ENCODE measurements around the gene FLCN.

FLCN gene

DNA sequence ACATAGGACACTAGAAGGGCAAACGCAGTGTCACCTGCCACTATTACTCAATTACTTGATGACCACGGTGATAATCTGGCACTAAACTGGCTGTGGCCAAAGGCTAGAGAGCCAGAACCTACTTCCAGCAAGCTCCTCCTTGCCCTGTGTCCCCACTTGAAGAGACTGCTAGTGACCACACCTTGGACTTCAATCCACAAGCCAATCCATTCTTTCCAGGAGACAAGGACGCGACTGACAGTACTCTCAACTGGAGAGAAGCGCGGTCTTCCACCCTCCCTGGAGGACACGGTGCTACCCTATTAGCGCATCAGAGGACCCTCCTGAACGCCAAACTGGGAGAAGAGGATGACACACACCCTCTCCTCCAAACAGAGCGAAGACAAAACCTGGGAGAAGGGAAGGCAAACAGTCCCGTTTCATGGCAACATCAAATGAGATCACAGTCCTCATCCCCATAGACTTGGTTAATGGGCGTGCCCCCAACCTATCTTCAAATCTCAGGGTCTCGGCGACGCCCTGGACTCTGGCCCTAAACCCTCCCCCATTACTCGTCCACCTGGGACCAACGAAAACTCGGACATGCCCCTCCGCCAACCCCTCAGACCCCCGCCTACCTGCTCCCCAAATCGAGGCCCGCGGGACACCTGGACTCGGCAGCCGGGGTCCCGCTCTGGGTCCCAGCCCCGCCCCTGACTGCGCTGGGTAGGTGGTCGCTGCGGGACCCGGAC lies 508 bp downstream of the FLCN start:
- TF ChIP-seq, protein P1, sequence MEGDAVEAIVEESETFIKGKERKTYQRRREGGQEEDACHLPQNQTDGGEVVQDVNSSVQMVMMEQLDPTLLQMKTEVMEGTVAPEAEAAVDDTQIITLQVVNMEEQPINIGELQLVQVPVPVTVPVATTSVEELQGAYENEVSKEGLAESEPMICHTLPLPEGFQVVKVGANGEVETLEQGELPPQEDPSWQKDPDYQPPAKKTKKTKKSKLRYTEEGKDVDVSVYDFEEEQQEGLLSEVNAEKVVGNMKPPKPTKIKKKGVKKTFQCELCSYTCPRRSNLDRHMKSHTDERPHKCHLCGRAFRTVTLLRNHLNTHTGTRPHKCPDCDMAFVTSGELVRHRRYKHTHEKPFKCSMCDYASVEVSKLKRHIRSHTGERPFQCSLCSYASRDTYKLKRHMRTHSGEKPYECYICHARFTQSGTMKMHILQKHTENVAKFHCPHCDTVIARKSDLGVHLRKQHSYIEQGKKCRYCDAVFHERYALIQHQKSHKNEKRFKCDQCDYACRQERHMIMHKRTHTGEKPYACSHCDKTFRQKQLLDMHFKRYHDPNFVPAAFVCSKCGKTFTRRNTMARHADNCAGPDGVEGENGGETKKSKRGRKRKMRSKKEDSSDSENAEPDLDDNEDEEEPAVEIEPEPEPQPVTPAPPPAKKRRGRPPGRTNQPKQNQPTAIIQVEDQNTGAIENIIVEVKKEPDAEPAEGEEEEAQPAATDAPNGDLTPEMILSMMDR (IDR thresholded peaks at IDR 0.05; ENCODE audit: low read depth, low read length), result no peak
- DNase-seq (ENCODE audit: low read depth, low spot score), result peak; percentile 33
- H3K4me3 ChIP-seq (ENCODE audit: low read depth, low read length), result peak overlapping the region; percentile 99
- in situ Hi-C loops (cut with HindIII; ENCODE audit: low sequenced_read_pairs), result no loop called here

DNA sequence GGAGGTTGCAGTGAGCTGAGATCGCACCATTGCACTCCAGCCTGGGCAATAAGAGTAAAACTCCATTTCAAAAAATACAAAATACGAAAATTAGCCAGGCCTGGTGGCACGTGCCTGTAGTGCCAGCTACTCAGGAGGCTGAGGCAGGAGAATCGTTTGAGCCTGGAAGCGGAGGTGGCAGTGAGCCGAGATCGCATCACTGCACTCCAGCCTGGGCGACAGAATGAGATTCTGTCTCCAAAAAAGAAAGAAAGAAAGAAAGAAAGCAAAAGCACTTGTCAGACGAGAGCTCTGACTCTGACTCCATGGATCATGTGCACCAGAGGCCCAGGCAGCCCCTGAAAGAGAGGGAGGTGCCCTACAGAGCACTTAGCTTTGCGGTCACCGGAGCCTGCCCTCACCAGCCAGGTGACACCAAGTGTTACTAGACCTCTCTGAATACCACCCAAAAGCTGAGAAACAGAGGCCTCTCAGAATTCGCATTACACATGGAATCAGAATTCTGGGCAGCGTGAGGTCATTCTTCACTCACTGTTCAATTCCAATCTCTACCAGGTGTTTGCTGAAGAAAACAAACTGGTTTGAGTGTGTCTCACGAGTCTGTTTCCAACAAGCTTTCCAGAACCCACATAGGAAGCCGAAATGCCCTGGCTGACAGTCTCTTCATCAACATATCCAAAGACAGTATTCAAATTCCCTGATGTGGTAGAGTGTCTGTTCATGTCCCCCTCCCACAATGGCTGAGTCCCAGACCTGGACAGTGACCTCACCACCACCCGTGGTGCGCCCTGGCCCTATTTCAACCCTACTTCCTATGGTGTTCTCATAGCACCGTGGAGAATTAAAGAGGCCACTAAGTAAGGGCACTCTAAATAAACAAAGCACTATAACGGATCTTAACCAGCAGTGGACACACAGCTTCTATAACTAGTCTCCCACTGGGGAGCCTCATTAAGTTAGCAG lies 1.5 kb downstream of the FLCN start:
- TF ChIP-seq, protein P1 (IDR thresholded peaks at IDR 0.05; ENCODE audit: low read depth, low read length), result no peak
- in situ Hi-C loops (cut with HindIII; ENCODE audit: low sequenced_read_pairs), result no loop called here
- peak; percentile 77 for DNase-seq (ENCODE audit: low read depth, low spot score)
- peak overlapping the region; percentile 99 for H3K4me3 ChIP-seq (ENCODE audit: low read depth, low read length)

DNA sequence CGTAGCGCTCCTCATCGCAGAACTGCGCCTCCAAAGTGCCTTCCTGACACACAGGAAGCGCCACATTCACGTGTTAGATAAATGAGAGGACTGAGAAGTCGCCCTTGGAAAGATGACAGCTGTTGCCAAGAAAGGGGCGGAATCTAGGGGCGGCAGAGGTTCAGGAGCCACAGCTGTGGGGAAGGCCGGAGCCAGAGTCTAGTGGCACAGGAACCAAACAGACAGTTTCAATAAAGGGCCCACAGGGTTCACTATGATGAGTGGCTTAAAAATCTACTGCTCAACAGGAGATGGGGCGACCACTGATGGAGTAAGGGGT lies 4.7 kb downstream of the FLCN start:
- TF ChIP-seq, protein P1 (IDR thresholded peaks at IDR 0.05; ENCODE audit: low read depth, low read length), result no peak
- DNase-seq (ENCODE audit: low read depth, low spot score), result no peak
- H3K4me3 ChIP-seq (ENCODE audit: low read depth, low read length), result no peak overlapping the region
- in situ Hi-C loops (cut with HindIII; ENCODE audit: low sequenced_read_pairs), result no loop called here

- no peak overlapping the region for H3K4me3 ChIP-seq (ENCODE audit: low read depth, low read length)
- in situ Hi-C loops (cut with HindIII; ENCODE audit: low sequenced_read_pairs), result no loop called here
- TF ChIP-seq, protein P1 (IDR thresholded peaks at IDR 0.05; ENCODE audit: low read depth, low read length), result no peak
- no peak for DNase-seq (ENCODE audit: low read depth, low spot score)
These were observed 5.2 kb downstream of the FLCN start for GRCh38 chr17:17231621-17232302.

DNA sequence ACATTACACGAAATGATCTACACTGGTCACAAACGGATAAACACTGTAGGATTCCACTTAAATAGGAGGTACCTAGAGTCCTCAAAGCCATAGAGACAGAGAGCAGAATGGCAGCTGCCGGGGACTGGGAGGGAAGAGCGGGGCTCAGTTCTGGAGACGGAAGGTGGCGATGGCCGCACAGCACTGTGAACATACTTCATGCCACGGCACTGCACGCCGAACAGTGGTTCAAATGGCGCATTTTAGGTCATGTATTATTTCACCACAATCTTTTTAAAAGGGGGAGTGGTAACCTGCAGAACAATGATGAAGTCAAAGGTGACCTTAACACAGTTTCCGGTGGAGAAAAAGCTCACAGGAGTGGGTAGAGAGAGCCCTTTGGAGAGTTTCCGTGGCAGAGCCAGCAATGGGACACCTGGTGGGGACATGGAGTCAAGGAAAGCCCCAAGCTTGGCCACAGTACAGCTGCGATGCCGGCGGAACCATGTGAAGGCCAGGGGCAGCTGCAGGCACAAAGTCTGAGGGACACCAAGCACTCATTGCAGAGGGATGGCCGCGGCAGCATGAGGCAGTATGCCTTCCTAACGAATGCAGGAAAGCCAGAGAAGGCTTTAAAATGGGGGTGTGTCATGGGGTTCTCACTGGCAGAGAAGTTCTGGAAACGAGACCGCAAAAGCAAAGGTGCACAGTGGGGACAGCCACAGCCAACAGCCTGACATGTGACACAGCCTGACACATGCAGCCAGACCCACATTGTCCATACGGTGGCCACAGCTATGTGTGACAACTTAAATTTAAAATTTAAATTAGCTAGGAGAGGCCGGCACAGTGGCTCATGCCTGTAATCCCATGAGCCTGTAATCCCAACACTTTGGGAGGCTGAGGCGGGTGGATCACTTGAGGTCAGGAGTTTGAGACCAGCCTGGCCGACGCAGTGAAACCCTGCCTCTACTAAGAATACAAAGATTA lies 7.3 kb downstream of the FLCN start:
- in situ Hi-C loops (cut with HindIII; ENCODE audit: low sequenced_read_pairs), result no loop called here
- no peak for DNase-seq (ENCODE audit: low read depth, low spot score)
- H3K4me3 ChIP-seq (ENCODE audit: low read depth, low read length), result no peak overlapping the region
- TF ChIP-seq, protein P1 (IDR thresholded peaks at IDR 0.05; ENCODE audit: low read depth, low read length), result no peak

All from astrocyte of the spinal cord (primary cell).